GM23248 (cell line): ENCODE data around the gene CFAP97D2. TPM values are rescaled to one million over a fixed set of nuclear protein-coding genes. Genes with fewer than 3 reads are reported as not detected.
"Not testable (repeated sequence)": the region's sequence is repeated elsewhere in the genome, so short reads cannot be mapped to it uniquely, and the experiment has no call there.

Source experiments
- DNase-seq: peaks from one replicate; pipeline ENCODE4 v3.0.0-alpha.2; 2015
- H2AFZ ChIP-seq: fragments of 200-600 bp; sonication (generic); 2 replicates; pipeline ENCODE4 v1.6.1; 2016; ENCODE audit warnings: antibody characterized with exemption
- H3F3A ChIP-seq: fragments of 200-600 bp; sonication (generic); 2 replicates; pipeline ENCODE4 v1.6.1; 2016; ENCODE audit warnings: mild to moderate bottlenecking, antibody characterized with exemption, mixed run types; ENCODE audit not compliant: insufficient read depth
- H3K27ac ChIP-seq: fragments of 200-600 bp; sonication (generic); 2 replicates; pipeline ENCODE4 v1.5.1; 2016; ENCODE audit warnings: mild to moderate bottlenecking
- H3K27me3 ChIP-seq: fragments of 200-600 bp; sonication (generic); replicated peaks from 2 replicates; pipeline ENCODE4 v1.6.1; 2016; ENCODE audit warnings: mild to moderate bottlenecking; ENCODE audit not compliant: insufficient read depth
- H3K36me3 ChIP-seq: fragments of 200-600 bp; sonication (generic); 2 replicates; pipeline ENCODE4 v1.6.1; 2016; ENCODE audit warnings: low read depth, mild to moderate bottlenecking
- H3K4me1 ChIP-seq: fragments of 200-600 bp; sonication (generic); 2 replicates; pipeline ENCODE4 v1.6.1; 2016; ENCODE audit warnings: mild to moderate bottlenecking; ENCODE audit not compliant: insufficient read depth
- H3K4me2 ChIP-seq: fragments of 200-600 bp; sonication (generic); one replicate; pipeline ENCODE4 v1.6.1; 2016; ENCODE audit warnings: mild to moderate bottlenecking; ENCODE audit not compliant: unreplicated experiment
- H3K4me3 ChIP-seq: fragments of 200-600 bp; sonication (generic); 2 replicates; pipeline ENCODE4 v1.5.1; 2016; ENCODE audit warnings: mild to moderate bottlenecking
- H3K79me2 ChIP-seq: fragments of 200-600 bp; sonication (generic); 2 replicates; pipeline ENCODE4 v1.6.1; 2016; ENCODE audit warnings: mild to moderate bottlenecking; ENCODE audit not compliant: insufficient read depth
- H3K9ac ChIP-seq: fragments of 200-600 bp; sonication (generic); 2 replicates; pipeline ENCODE4 v1.6.1; 2016; ENCODE audit warnings: mild to moderate bottlenecking
- H3K9me2 ChIP-seq: fragments of 200-600 bp; sonication (generic); 2 replicates; pipeline ENCODE4 v1.6.1; 2016; ENCODE audit warnings: mixed run types, mild to moderate bottlenecking, moderate library complexity; ENCODE audit not compliant: insufficient read depth
- H3K9me3 ChIP-seq: fragments of 200-600 bp; sonication (generic); one replicate; pipeline ENCODE4 v1.6.1; 2017; ENCODE audit warnings: low read depth
- H4K20me1 ChIP-seq: fragments of 200-600 bp; sonication (generic); 2 replicates; pipeline ENCODE4 v1.6.0; 2016; ENCODE audit not compliant: insufficient read depth
- EZH2 ChIP-seq: fragments of 200-600 bp; sonication (generic); IDR thresholded peaks from 2 replicates; pipeline ENCODE4 v1.6.1; 2018; ENCODE audit warnings: antibody characterized with exemption, mild to moderate bottlenecking; ENCODE audit not compliant: insufficient read depth, poor library complexity, severe bottlenecking
- EZH2phosphoT487 ChIP-seq: fragments of 200-600 bp; sonication (generic); IDR thresholded peaks from 2 replicates; pipeline ENCODE4 v1.6.1; 2018; ENCODE audit warnings: antibody characterized with exemption, moderate library complexity, mild to moderate bottlenecking, low read depth; ENCODE audit not compliant: insufficient read depth
- WGBS, 2 experiments: methylation state at CpG; one replicate each; pipeline ENCODE4 v1.1.6; 2015 to 2017; ENCODE audit warnings: low lambda C conversion rate in 2 of 2, low coverage in 1 of 2; ENCODE audit errors: missing lambda C conversion rate in 2 of 2; 5-methylcytosine and 5-hydroxymethylcytosine counted together
- in situ Hi-C: fragments of 300-500 bp; cut with MboI; formaldehyde crosslinking; loops from 2 replicates; pipeline ENCODE4 v1.15.0; 2020
- polyA plus RNA-seq: library from polyadenylated mRNA; unstranded; fragments of >200 nt; fragmentation: Nextera tagmentation; extraction: Ambion mirVana; gene quantifications from 2 replicates; pipeline ENCODE4 v1.2.1, GENCODE V29; 2016
- total RNA-seq: library from RNA; depleted of rRNA; stranded (reverse); fragments of >200 nt; shearing (Covaris generic); gene quantifications from 2 replicates; pipeline ENCODE4 v1.2.3, GENCODE V29; 2014

The CFAP97D2 gene
- total and polyA plus RNA-seq, 2 experiments from 2014 or later: not detected

GRCh38 chr13:114154476-114154875 lies 24.6 kb upstream of the CFAP97D2 start:
- Histone ChIP-seq H3K79me2 (no peaks in the 10 kb centered on the region), H3K27ac (no peak overlapping the region), H2AFZ (no peak overlapping the region), H3K9me3 (no peaks in the 10 kb centered on the region), H4K20me1 (no peaks in the 10 kb centered on the region), H3K9ac (no peak overlapping the region), H3F3A (no peaks in the 10 kb centered on the region), H3K36me3 (no peaks in the 10 kb centered on the region), H3K4me3 (no peak overlapping the region), H3K27me3 (no peaks in the 10 kb centered on the region; the same call in 1 of the 2 replicates), H3K9me2 (no peaks in the 10 kb centered on the region), H3K4me2 (no peak overlapping the region), H3K4me1 (no peaks in the 10 kb centered on the region)
- no peak for TF ChIP-seq EZH2
- TF ChIP-seq EZH2phosphoT487: no peak
- WGBS, 2 experiments: 88 to 93% methylated on average over 9 of the region's 9 CpGs
- no peak for DNase-seq
- in situ Hi-C loops: no loop called here

GRCh38 chr13:114155320-114155719 lies 23.7 kb upstream of the CFAP97D2 start:
- no peak overlapping the region for H2AFZ ChIP-seq
- in situ Hi-C loops: no loop called here
- no peaks in the 10 kb centered on the region for H3K36me3 ChIP-seq

GRCh38 chr13:114155926-114156883 lies 22.9 kb upstream of the CFAP97D2 start:
- H3K4me1 ChIP-seq: no peaks in the 10 kb centered on the region
- no peaks in the 10 kb centered on the region for H3K79me2 ChIP-seq
- TF ChIP-seq EZH2phosphoT487 (no peak), EZH2 (no peak)
- H3K9ac ChIP-seq: no peak overlapping the region
- H4K20me1 ChIP-seq: no peaks in the 10 kb centered on the region
- no peak for DNase-seq
- H3K9me3 ChIP-seq: no peaks in the 10 kb centered on the region
- H3K9me2 ChIP-seq: no peaks in the 10 kb centered on the region
- H3F3A ChIP-seq: no peaks in the 10 kb centered on the region
- no peaks in the 10 kb centered on the region; the same call in 1 of the 2 replicates for H3K27me3 ChIP-seq
- in situ Hi-C loops: no loop called here
- H2AFZ ChIP-seq: no peak overlapping the region
- no peak overlapping the region for H3K4me3 ChIP-seq
- H3K4me2 ChIP-seq: no peak overlapping the region
- no peaks in the 10 kb centered on the region for H3K36me3 ChIP-seq
- 20 to 40% methylated on average over 5 to 19 of the region's 19 CpGs for WGBS, 2 experiments
- no peak overlapping the region for H3K27ac ChIP-seq

More at GRCh38 chr13:114155320-114155719, 23.7 kb upstream of the CFAP97D2 start:
- Histone ChIP-seq H3K4me3 (no peak overlapping the region), H3K9ac (no peak overlapping the region), H3K79me2 (no peaks in the 10 kb centered on the region), H3K9me2 (no peaks in the 10 kb centered on the region), H3F3A (no peaks in the 10 kb centered on the region), H3K4me1 (no peaks in the 10 kb centered on the region), H3K9me3 (no peaks in the 10 kb centered on the region), H3K27ac (no peak overlapping the region), H3K27me3 (no peaks in the 10 kb centered on the region; the same call in 1 of the 2 replicates), H3K4me2 (no peak overlapping the region), H4K20me1 (no peaks in the 10 kb centered on the region)
- DNase-seq: no peak
- TF ChIP-seq EZH2phosphoT487 (no peak), EZH2 (no peak)
- WGBS, 2 experiments: 57% methylated on average over 3 of the region's 3 CpGs; no CpG with 5 or more reads in 1 of the 2 experiments

GRCh38 chr13:114157869-114158495 lies 21.1 kb upstream of the CFAP97D2 start:
- peaks cover 8% of the 10 kb centered on the region; the same call in 1 of the 2 replicates for H3K4me1 ChIP-seq
- no peaks in the 10 kb centered on the region for H3K36me3 ChIP-seq
- no peaks in the 10 kb centered on the region for H3K9me2 ChIP-seq
- WGBS, 2 experiments: 65 to 71% methylated on average over 11 of the region's 11 CpGs
- in situ Hi-C loops: no loop called here
- TF ChIP-seq EZH2: no peak
- TF ChIP-seq EZH2phosphoT487: no peak
- DNase-seq: no peak
- no peaks in the 10 kb centered on the region for H4K20me1 ChIP-seq
- H3K9me3 ChIP-seq: no peaks in the 10 kb centered on the region
- no peak overlapping the region for H3K9ac ChIP-seq
- no peak overlapping the region for H2AFZ ChIP-seq
- no peaks in the 10 kb centered on the region for H3F3A ChIP-seq
- no peak overlapping the region for H3K27ac ChIP-seq
- H3K4me3 ChIP-seq: no peak overlapping the region
- no peak overlapping the region for H3K4me2 ChIP-seq
- H3K79me2 ChIP-seq: no peaks in the 10 kb centered on the region
- no peaks in the 10 kb centered on the region; the same call in 1 of the 2 replicates for H3K27me3 ChIP-seq

- H3K4me1 ChIP-seq, DNase-seq, H3K4me2 ChIP-seq, H3K79me2 ChIP-seq, H3K9ac ChIP-seq, H3K4me3 ChIP-seq, H3K9me2 ChIP-seq, H3K27me3 ChIP-seq, H4K20me1 ChIP-seq, H3K27ac ChIP-seq, H3F3A ChIP-seq, H3K9me3 ChIP-seq, in situ Hi-C loops, H3K36me3 ChIP-seq, H2AFZ ChIP-seq: not testable (repeated sequence)
- WGBS, 2 experiments: 80 to 81% methylated on average over 13 of the region's 13 CpGs
These were observed 20.0 kb upstream of the CFAP97D2 start for GRCh38 chr13:114158869-114159666.
